ENCODE measurements around the gene MAN1C1. TPM values are rescaled to one million over a fixed set of nuclear protein-coding genes. Genes with fewer than 3 reads are reported as not detected.

MAN1C1 gene
- total RNA-seq, 6 experiments from 2014 or later: 10.7 to 38.8 (median 21.0) TPM

- Histone ChIP-seq H3K4me3 (peak overlapping the region; percentile 34 to 61 (median 47)), H3K27ac (peak overlapping the region in 2 of 3 donors; percentile 41 to 58), H3K4me1 (peaks cover 0 to 10% (median 0%) of the 10 kb centered on the region in 4 donors), H3K27me3 (no peaks in the 10 kb centered on the region), H3K36me3 (no peaks in the 10 kb centered on the region), H3K9me3 (no peaks in the 10 kb centered on the region)
- no peak for ATAC-seq
- TF ChIP-seq POLR2A (IDR thresholded peaks at IDR 0.05) (no peak), CTCF (IDR thresholded peaks at IDR 0.05) (no peak)
- 20% methylated on average over 1 of the region's 12 CpGs for WGBS (ENCODE audit: insufficient coverage, low coverage, low lambda C conversion rate, missing lambda C conversion rate)
- intact Hi-C loops (cut with DNase I): loop anchor here (10.0 kb wide), 1 partner anchor 185 kb away; the partner anchor contains the start of gene MAN1C1 (in 2 of the 2)
- no peak for DNase-seq
Measured at GRCh38 chr1:25799352-25799934, 182.9 kb downstream of the MAN1C1 start.

- 4% methylated on average over 27 of the region's 91 CpGs for WGBS (ENCODE audit: insufficient coverage, low coverage, low lambda C conversion rate, missing lambda C conversion rate)
- Histone ChIP-seq H3K9me3 (no peaks in the 10 kb centered on the region), H3K4me1 (peaks cover 0 to 10% (median 0%) of the 10 kb centered on the region in 4 donors), H3K27me3 (no peaks in the 10 kb centered on the region), H3K4me3 (peak within 1 kb of the TSS; percentile 43 to 61 (median 48)), H3K36me3 (no peaks in the 10 kb centered on the region), H3K27ac (peak within 1 kb of the TSS in 2 of 3 donors; percentile 41 to 58)
- peak; percentile 73 to 83 (median 75) for DNase-seq
- TF ChIP-seq CTCF (IDR thresholded peaks at IDR 0.05) (no peak), POLR2A (IDR thresholded peaks at IDR 0.05) (peak; percentile 18)
- intact Hi-C loops (cut with DNase I): loop anchor here (10.0 kb wide), 1 partner anchor 185 kb away; the partner anchor contains the start of gene MAN1C1 (in 2 of the 2)
- peak; percentile 63 to 72 (median 68) for ATAC-seq
Measured at GRCh38 chr1:25799935-25800702, 183.5 kb downstream of the MAN1C1 start, which contains the start of gene SELENON. Gene SELENON (plus strand): TSS chr1:25800193. CDS start chr1:25800231, 38 bp downstream.

- ATAC-seq (peak in 3 of 4 donors; percentile 2 to 10 (median 6)), DNase-seq (peak in 1 of 3 donors; percentile 48)
- Histone ChIP-seq H3K27me3 (no peaks in the 10 kb centered on the region), H3K4me3 (peak overlapping the region; percentile 43 to 61 (median 48)), H3K4me1 (peaks cover 0 to 10% (median 0%) of the 10 kb centered on the region in 4 donors), H3K27ac (no peak overlapping the region), H3K9me3 (no peaks in the 10 kb centered on the region), H3K36me3 (no peaks in the 10 kb centered on the region)
- intact Hi-C loops (cut with DNase I): no loop called here
- no peak for TF ChIP-seq POLR2A (IDR thresholded peaks at IDR 0.05)
- TF ChIP-seq CTCF (IDR thresholded peaks at IDR 0.05): no peak
- 16% methylated on average over 4 of the region's 15 CpGs for WGBS (ENCODE audit: insufficient coverage, low coverage, low lambda C conversion rate, missing lambda C conversion rate)
Measured at GRCh38 chr1:25800703-25801377, 184.2 kb downstream of the MAN1C1 start.

- intact Hi-C loops (cut with DNase I): no loop called here
- H3K27me3 ChIP-seq: no peaks in the 10 kb centered on the region
- H3K27ac ChIP-seq: no peak overlapping the region
- peaks cover 0 to 4% (median 0%) of the 10 kb centered on the region in 4 donors for H3K4me1 ChIP-seq
- H3K36me3 ChIP-seq: no peaks in the 10 kb centered on the region
- no peak for DNase-seq
- no peaks in the 10 kb centered on the region for H3K9me3 ChIP-seq
- TF ChIP-seq POLR2A (IDR thresholded peaks at IDR 0.05): no peak
- no peak for TF ChIP-seq CTCF (IDR thresholded peaks at IDR 0.05)
- no peak overlapping the region for H3K4me3 ChIP-seq
- ATAC-seq: no peak
- 70% methylated on average over 5 of the region's 6 CpGs for WGBS (ENCODE audit: insufficient coverage, low coverage, low lambda C conversion rate, missing lambda C conversion rate)
Measured at GRCh38 chr1:25802915-25803314, 186.3 kb downstream of the MAN1C1 start.
